Epithelial cell of proximal tubule (primary cell): ENCODE data around the gene TEX52. TPM values are rescaled to one million over a fixed set of nuclear protein-coding genes. Genes with fewer than 3 reads are reported as not detected.
A peak's percentile ranks its signal among the peaks of the same experiment; 100 is the strongest.

Experiments
- DNase-seq: peaks from one replicate; pipeline ENCODE4 v3.0.0-alpha.2; 2011; ENCODE audit warnings: low read depth
- H3K4me3 ChIP-seq: 2 replicates; pipeline ENCODE4 v1.5.1; 2011; ENCODE audit warnings: low read depth, mild to moderate bottlenecking, low read length
- CTCF ChIP-seq: conservative IDR thresholded peaks from 2 replicates; pipeline ENCODE4 v1.5.1; 2012; ENCODE audit warnings: low read depth, mild to moderate bottlenecking, low read length
- total RNA-seq: library from RNA; depleted of rRNA; stranded (reverse); fragments of >200 nt; gene quantifications from 2 replicates; pipeline ENCODE4 v1.2.3, GENCODE V29; 2015

Gene TEX52
- total RNA-seq, 1 donor from 2014 or later, result not detected

- no peak for TF ChIP-seq CTCF
- H3K4me3 ChIP-seq, result no peak overlapping the region
These were observed 1.3 kb downstream of the TEX52 start for GRCh38 chr12:2855546-2855945.

DNA sequence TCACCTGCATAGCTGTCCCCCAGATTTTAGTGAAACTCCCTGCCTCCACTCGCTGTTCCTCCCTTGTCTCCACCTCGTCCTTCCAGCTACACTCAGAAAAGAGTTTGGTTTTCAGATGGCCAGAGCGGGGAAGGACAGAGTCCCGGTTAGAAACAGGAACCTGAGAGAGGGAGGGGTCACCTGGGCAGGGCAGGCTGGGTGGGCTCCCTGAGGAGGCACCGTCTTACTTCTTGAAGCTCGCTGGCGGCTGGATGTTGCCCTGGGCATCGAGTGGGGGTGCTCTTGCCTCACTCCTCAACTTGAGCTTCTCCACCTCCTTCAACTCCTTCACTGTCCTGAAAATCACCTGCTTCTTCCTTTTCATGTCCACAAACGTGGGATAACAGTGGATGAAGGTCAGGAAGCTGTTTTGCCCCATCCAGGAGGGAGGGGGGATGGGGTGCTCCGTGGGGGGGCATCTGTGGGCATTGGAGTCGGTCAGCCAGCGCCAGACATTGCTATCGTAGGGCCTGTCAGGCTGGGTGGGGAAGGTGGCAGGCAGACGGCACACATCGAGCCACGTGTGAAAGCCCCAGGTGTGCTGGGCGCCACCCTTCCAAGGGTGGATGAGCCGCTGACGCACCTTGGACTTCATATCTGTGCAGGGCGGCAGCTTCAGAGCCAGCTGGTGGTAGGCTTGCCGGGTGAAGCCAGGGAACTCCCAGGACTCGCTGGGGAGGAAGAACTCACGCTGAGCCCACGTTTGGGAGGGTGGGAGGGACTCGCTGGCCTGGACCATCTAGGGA is 2.0 kb downstream of the TEX52 start:
- no peak for TF ChIP-seq CTCF
- no peak for DNase-seq
- H3K4me3 ChIP-seq, result no peak overlapping the region

More at GRCh38 chr12:2855546-2855945, 1.3 kb downstream of the TEX52 start:
- DNase-seq, result no peak

GRCh38 chr12:2853626-2854025 is 3.2 kb downstream of the TEX52 start:
- TF ChIP-seq CTCF, result peak; percentile 92
- no peak for DNase-seq
- H3K4me3 ChIP-seq, result no peak overlapping the region

DNA sequence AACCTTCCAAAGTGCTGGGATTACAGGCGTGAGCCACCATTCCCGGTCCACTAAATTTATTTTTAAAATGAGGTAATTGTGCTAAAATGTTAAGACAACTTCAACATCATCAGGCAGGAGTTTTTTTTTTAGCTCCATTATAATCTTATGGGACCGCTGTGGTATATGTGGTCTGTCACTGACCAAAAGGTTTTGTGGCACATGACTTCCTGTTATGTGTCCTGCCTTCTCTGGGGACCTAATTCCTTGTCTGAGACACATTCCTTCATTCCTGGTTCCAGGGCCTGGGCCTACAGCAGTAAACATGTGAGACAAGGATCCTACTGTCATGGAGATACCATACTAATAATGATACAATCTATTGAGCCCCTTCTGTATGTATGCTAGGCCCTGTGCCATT is 4.9 kb downstream of the TEX52 start:
- no peak for TF ChIP-seq CTCF
- DNase-seq, result no peak
- no peak overlapping the region for H3K4me3 ChIP-seq

- no peak overlapping the region for H3K4me3 ChIP-seq
- TF ChIP-seq CTCF, result no peak
- DNase-seq, result no peak
These were observed 11.6 kb downstream of the TEX52 start for GRCh38 chr12:2845280-2845679.

GRCh38 chr12:2844786-2845185 is 12.1 kb downstream of the TEX52 start:
- no peak for DNase-seq
- no peak overlapping the region for H3K4me3 ChIP-seq
- TF ChIP-seq CTCF, result no peak

DNA sequence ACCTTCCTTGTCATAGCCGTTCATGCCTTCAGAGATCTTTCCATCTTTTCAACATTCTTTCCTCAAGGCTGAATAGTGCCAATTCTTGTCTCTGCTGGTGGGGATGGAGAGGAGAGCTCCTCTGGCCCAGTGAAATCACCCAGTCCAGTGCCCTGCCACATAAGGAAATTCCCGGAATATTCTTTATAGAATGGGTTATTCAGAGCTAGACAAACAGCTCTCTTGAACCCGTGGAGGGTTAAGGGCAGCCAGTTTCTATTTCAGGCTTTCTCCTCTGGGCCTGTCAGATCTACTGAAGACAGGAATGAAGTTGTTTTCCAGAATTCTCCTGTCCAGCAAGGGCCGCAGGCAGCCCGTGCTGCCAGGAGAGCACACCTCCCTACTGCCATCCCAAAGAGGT is 13.9 kb downstream of the TEX52 start:
- H3K4me3 ChIP-seq, result no peak overlapping the region
- TF ChIP-seq CTCF, result no peak
- no peak for DNase-seq
